OCI-LY1 (cell line): ENCODE measurements around the gene TRAPPC10.

ENCODE experiments used
- CTCF ChIP-seq: fragments of 200-600 bp; sonication (generic), shearing (Covaris generic); IDR thresholded peaks from 2 replicates; pipeline ENCODE4 v1.5.1; 2017; ENCODE audit warnings: mild to moderate bottlenecking, antibody characterized with exemption, low read length, moderate library complexity, mixed read lengths
- EZH2 ChIP-seq: fragments of 200-600 bp; sonication (generic), shearing (Covaris generic); IDR thresholded peaks from 2 replicates; pipeline ENCODE4 v1.8.0; 2017; ENCODE audit warnings: borderline replicate concordance, mixed run types, mild to moderate bottlenecking, antibody characterized with exemption, low read length, moderate library complexity, mixed read lengths

- no peak for TF ChIP-seq EZH2
- no peak for TF ChIP-seq CTCF
Observed at GRCh38 chr21:43972850-43973633, 39.1 kb upstream of the TRAPPC10 start.
